Measurements from ENCODE around the gene SP1. TPM values are rescaled to one million over a fixed set of nuclear protein-coding genes. Genes with fewer than 3 reads are reported as not detected.
"Not testable (repeated sequence)": the region's sequence is repeated elsewhere in the genome, so short reads cannot be mapped to it uniquely, and the experiment has no call there.

The SP1 gene
- 49.4 and 51.7 TPM in 2 replicates for total RNA-seq (2014; rRNA removed; shearing (Covaris generic))
- polyA plus RNA-seq (2014; cell fraction: nucleus; rRNA removed) = 30.4 and 46.5 TPM in 2 replicates

GRCh38 chr12:53380104-53380793 is at the start of gene SP1:
Gene SP1 (plus strand): TSS chr12:53380176. CDS start chr12:53380292, 116 bp downstream.
- DNase-seq (ENCODE audit: extremely low read depth, low read depth) = peak; percentile 90

DNA sequence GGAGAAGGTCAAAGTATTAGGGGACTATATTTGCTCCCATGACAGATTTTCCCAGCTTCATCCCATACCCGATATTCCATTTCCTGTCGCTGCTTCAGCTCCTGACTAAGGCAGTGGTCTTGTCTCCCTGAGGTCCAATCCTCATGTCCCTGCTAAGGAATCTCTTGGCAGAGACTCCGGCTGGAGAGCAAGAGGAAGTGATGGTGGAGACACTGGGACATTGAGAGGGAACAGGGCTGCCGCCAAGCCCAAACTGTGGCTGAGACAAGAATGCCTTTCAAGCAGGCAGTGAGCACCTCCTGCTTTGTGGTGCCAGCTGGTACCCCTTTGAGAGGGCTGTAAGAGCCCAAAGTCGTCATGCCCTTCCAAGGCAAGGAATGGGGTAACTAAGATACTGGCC is 49.3 kb upstream of the SP1 start:
- DNase-seq (ENCODE audit: extremely low read depth, low read depth) = no peak

GRCh38 chr12:53332339-53332738 is 47.6 kb upstream of the SP1 start:
- not testable (repeated sequence) for DNase-seq (ENCODE audit: extremely low read depth, low read depth)

DNA sequence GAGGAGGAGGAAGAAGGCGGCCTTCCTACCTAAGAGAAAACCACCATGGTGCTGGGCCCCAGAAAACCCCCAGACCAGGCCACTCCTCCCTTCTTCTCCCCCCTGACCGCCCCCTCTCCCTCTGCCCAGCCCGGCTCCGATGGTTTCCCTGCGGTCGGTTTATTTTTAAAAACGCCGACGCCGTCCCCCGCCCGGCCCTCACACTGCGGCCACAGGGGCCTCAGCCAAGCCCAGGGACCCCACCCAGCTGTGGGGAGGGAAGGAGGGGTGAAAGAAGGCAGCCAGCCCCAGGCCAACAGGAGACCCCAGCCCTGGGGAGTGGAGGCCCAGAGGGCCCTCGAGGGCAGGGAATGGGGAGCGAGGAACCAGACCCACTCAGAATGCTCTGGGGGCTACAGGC is 47.2 kb upstream of the SP1 start:
- DNase-seq (ENCODE audit: extremely low read depth, low read depth) = no peak

- no peak for DNase-seq (ENCODE audit: extremely low read depth, low read depth)
These were observed 46.7 kb upstream of the SP1 start for GRCh38 chr12:53333289-53333688.

DNA sequence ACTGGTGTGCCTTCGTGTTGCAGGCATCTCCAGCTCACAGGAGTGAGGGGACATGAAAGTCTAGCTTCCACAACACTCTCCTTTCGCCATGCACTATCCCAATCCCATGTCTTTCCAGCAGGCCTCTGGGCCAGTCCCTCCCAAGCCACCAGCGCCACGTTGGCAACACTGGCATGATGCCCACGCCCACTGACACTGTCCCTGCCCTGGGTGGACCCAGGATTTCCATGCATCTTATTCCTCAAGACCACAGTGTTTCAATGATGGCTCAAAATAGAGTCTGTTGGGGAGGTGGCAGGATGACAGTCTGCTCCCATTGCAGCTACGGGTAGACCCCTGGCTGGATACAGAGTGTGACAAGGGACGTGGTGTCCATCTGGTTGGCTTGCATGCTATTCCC is 46.1 kb upstream of the SP1 start:
- no peak for DNase-seq (ENCODE audit: extremely low read depth, low read depth)

- DNase-seq (ENCODE audit: extremely low read depth, low read depth) = no peak
These were observed 45.2 kb upstream of the SP1 start for GRCh38 chr12:53334822-53335221.

- DNase-seq (ENCODE audit: extremely low read depth, low read depth) = no peak
These were observed 43.7 kb upstream of the SP1 start, which contains the start of gene SP7 for GRCh38 chr12:53336181-53336681. Gene SP7 (minus strand): TSS chr12:53336354. CDS start chr12:53335646, 708 bp downstream.

DNA sequence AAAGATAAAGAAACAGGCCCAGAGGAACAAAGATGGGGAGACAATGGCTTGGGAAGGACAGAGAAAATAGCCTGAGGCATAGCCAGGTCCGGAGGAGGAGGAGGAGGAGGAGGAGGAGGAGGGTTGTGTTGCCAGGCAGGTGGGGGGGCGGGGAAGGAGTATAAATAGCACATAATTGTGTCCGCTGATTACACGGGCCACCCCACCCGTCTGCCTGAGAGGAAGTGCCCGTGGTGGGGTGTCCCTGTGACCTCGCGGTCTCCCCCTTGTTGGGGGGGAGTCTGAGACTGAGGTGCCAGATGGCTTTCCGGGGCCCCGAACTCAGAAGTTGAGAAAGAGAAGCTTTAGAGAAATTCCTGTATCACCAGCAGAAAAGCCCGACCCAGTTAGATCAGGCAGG is 42.0 kb upstream of the SP1 start:
- no peak for DNase-seq (ENCODE audit: extremely low read depth, low read depth)

- no peak for DNase-seq (ENCODE audit: extremely low read depth, low read depth)
These were observed 41.1 kb upstream of the SP1 start for GRCh38 chr12:53338916-53339315.

DNA sequence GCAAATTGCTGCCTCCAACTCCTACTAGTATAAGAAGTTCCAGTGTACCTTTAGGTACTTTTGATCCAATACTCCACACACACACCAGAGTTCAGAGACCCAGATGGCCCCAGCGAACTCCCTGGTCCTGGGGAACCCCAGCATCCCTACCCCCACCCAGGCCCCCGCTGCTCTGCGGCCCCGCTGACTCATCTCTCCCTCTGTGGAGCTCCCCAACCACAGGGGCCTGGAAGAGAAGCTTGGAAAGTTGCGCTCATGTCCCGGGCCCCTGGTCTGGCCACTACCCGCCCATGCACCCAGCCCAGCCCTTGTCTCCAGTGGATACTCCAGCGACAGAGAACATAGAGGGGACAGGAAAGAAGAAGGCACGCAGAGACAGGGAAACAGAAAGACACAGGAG is 39.6 kb upstream of the SP1 start:
- no peak for DNase-seq (ENCODE audit: extremely low read depth, low read depth)

GRCh38 chr12:53343449-53343848 is 36.5 kb upstream of the SP1 start:
- no peak for DNase-seq (ENCODE audit: extremely low read depth, low read depth)

DNA sequence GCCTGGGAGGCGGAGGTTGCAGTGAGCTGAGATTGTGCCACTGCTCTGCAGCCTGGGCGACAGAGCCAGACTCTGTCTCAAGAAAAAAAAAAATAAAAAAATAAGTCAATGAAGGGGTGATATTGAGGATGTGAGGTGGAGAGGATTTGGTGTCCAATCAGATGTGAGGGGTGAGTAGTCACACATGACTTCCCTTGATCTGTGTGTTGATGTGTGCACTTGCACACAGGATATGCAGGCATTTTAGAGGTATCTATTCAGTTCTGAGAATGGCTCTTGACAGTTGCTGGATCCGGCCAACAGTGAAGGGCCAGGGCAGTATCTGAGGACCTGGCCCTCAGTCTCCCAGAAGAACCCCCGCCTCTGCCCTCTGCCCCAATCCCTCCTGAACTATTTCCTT is 36.0 kb upstream of the SP1 start:
- no peak for DNase-seq (ENCODE audit: extremely low read depth, low read depth)

GRCh38 chr12:53344487-53344823 is 35.5 kb upstream of the SP1 start:
- no peak for DNase-seq (ENCODE audit: extremely low read depth, low read depth)

DNA sequence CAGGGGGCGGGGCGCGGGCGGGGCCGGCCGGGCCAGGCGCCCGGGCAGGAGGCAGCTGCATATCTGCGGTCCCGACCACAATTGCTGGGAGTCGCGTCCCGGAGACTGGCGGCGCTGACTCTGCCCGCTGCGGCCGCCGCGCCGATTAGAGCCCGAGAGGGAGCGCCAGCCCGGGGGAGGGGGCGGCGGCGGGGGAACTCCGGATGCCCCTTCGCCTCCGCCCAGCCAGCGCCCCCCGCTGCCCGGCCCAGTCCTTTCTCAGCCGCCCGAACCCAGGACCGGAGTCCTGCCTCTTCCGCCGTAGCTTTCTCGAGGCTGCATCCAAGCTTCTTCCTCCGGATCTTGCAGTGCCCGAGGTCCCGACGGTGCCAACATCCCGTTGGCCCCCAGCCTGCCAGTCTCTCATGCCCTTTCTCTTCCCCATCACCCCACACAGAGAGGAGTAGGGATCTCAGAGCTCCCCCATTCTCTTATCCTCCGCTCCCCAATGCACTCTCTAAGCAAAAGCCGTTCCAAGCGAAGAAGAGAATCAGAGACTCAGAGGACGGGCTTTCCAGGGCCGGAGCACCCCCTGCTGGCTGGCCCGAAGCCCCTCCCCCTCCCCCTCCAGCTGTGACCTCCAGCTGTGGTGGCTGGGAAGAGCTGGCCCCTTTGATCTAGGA is 35.0 kb upstream of the SP1 start:
- peak; percentile 65 for DNase-seq (ENCODE audit: extremely low read depth, low read depth)

- DNase-seq (ENCODE audit: extremely low read depth, low read depth) = no peak
These were observed 34.3 kb upstream of the SP1 start for GRCh38 chr12:53345486-53346188.

DNA sequence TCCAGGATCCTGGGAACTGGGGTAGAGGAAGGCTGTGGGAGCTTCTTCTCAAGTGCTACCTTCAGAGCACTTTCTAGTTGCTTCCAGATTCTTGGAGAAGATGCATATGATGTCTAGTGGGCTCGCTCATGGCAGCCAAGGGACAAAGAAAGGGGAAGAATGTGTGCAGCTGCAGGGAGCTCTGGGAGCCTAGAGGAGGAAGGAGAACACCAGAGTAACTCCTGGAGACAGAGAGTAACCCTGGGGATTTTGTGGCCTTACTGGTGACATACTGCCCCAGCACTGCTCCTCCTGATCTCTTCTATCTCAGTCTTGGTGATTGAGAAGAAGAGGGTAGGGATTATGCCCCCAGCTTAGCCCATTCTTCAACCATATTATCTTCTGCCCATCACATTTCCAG is 33.5 kb upstream of the SP1 start:
- DNase-seq (ENCODE audit: extremely low read depth, low read depth) = no peak

DNA sequence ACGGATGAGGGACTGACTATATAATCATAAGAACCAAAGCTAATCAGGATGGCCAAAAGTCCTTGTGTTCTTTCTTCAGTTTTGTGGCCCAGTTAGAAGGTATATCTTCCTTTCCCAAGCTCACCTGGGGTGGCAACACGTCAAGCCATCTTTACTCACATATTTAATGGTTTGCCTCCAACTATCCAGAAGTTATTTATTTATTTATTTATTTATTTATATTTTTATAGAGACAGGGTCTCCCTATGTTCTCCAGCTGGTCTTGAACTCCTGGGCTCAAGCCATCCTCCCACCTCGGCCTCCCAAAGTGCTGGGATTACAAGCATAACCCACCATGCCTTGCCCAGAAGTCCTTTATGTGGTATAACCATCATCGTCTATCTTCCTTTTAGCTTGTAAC is 32.1 kb upstream of the SP1 start:
- DNase-seq (ENCODE audit: extremely low read depth, low read depth) = no peak

DNA sequence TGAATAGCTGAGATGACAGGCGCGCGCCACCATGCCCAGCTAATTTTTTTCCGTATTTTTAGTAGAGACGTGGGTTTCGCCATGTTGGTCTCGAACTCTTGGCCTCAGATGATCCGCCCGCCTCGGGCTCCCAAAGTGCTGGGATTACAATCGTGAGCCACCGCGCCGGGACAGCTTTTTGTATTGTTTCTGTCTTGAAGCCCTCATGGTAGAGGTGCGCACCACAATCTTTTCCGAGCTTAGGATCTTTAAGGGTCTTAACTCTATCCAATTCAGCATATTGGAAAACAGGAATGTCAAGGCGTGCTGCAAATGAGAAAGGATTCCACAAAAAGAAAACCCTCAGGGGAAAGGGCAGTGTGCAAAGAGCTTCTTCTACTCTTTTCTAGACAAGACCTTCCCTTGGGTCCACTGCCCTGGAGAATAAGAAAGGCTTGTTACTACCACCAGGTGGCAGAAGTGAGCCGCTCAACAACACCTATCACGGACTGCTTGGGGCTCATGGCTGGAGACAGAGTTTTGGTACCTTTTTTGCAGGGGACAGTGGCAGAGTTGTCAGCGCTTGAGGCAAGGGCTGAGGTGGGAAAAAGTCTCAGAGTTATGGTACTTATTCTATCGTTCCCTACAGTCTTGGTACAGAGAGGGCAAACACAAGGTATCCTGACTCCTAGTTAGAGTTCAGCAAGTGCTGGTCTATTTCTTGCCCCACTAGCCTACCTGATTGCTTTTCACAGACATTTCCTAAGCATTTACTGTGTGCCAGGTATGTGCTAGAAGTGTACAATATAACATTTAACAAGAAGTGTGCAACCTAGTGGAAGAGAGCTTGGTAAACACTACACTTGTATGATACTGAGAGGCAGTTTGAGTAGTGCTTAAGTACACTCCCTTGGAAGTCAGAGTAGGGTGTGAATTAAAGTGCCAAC is 27.4 kb upstream of the SP1 start:
- peak; percentile 89 for DNase-seq (ENCODE audit: extremely low read depth, low read depth)

DNA sequence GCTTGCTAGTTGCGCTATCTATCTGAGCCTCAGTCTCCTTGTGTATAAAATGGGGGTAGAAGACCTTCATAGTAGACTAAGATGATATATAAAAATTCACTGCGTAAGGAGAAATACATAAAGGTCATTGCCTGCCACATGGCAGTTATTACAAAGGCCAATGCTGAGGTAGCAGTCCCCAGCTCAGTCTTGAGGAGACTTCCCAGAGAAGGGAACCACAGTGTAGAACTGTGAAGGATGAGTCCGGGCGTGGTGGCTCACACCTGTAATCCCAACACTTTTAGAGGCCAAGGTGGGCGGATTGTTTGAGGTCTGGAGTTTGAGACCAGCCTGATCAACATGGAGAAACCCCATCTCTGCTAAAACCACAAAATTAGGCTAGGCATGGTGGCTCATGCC is 26.7 kb upstream of the SP1 start:
- DNase-seq (ENCODE audit: extremely low read depth, low read depth) = no peak

- no peak for DNase-seq (ENCODE audit: extremely low read depth, low read depth)
These were observed 24.9 kb upstream of the SP1 start for GRCh38 chr12:53355121-53355520.

Data from NCI-H460 (cell line).